ENCODE results near the gene CTBP1.
"Not testable (repeated sequence)": the region's sequence is repeated elsewhere in the genome, so short reads cannot be mapped to it uniquely, and the experiment has no call there.

Gene CTBP1

DNA sequence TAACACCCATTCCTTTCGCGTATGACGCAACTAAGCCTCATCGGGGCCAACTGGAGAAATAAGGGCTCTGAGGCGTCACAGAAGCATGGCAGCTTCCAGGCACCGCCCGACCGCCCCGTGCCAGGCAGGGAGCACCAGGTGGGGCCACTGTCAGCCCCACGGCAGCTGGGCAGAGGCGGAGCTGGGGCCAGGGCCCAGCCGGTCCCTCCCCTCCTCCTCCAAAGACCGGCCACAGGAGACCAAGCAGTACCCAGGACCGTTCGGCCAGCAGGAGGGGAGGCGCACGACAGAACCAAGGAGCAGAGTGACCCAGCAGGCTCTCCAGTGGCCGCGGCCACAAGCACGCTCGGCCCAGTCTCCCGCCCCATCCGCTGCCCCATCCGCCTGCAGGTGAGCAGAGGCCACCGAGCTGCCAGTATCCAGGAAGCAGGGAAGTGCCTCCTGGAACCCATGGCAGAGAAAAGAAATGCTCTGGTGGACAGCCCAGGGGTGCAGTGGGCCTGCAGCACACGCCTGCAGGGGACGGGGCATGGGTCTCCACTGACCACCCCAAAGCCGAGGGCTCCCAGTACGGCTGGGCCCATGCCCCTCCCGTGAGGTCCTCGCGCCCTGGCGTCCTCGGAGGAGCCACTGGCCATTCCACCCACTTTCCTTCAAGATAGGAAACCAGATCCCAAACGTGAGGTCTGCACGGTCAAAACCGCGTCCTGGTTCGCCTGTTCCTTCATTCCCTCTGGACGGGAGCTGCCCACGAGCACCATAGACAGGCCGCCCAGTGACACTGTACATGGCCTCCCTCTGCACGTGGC, 9.6 kb downstream of the CTBP1 start:
- no peak for DNase-seq
- Mint-ChIP-seq H3K4me1 (peaks cover 24% of the 10 kb centered on the region), H3K4me3 (no peak overlapping the region), H3K27me3 (ENCODE audit: low read depth, poor library complexity) (peaks cover 3% of the 10 kb centered on the region), H3K9me3 (no peaks in the 10 kb centered on the region), H3K27ac (peak overlapping the region; percentile 57), H3K36me3 (ENCODE audit: low read depth) (peaks cover 36% of the 10 kb centered on the region)
- no peak for TF ChIP-seq CTCF (IDR thresholded peaks at IDR 0.05)

GRCh38 chr4:1238676-1239000, 10.3 kb downstream of the CTBP1 start:
- H3K27ac Mint-ChIP-seq = peak overlapping the region; percentile 51
- H3K9me3 Mint-ChIP-seq = no peaks in the 10 kb centered on the region
- peaks cover 42% of the 10 kb centered on the region for H3K36me3 Mint-ChIP-seq (ENCODE audit: low read depth)
- DNase-seq = no peak
- no peak for TF ChIP-seq CTCF (IDR thresholded peaks at IDR 0.05)
- H3K27me3 Mint-ChIP-seq (ENCODE audit: low read depth, poor library complexity) = peaks cover 3% of the 10 kb centered on the region
- no peak overlapping the region for H3K4me3 Mint-ChIP-seq
- peaks cover 27% of the 10 kb centered on the region for H3K4me1 Mint-ChIP-seq

DNA sequence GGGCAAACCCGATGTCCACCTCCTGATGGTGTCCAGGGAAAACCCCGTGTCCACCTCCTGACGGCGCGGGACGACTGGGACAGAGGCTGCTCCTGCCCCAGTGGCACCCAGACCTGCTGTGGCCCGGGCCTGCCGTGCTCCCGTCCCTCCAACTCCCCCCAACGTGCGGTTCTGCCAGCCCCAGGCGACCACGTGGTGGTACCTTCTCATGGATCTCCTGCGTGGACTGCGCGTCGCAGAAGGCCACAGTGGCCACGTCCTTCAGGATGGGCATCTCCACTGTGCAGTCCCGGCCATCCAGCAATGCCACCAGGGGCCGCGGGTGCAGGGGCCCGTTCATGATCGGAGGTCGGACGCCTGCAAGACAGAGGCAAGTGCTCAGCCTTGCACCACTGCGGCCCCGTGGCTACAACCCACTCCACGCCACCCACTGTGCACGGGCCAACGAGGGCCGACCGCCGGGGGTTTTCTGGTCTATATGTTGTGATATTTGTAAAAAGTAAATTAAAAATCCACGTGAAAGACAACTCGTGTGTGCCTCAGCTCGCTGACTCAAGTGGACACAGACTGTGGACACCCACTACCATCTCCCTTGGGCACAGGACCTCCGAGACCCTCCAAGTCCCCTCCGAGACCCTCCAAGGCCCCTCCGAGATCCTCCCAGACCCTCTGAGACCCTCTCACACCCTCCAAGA, 10.8 kb downstream of the CTBP1 start:
- peak overlapping the region; percentile 51 for H3K27ac Mint-ChIP-seq
- TF ChIP-seq CTCF (IDR thresholded peaks at IDR 0.05) = no peak
- H3K9me3 Mint-ChIP-seq = no peaks in the 10 kb centered on the region
- no peak overlapping the region for H3K4me3 Mint-ChIP-seq
- H3K27me3 Mint-ChIP-seq (ENCODE audit: low read depth, poor library complexity) = peaks cover 3% of the 10 kb centered on the region
- peaks cover 31% of the 10 kb centered on the region for H3K4me1 Mint-ChIP-seq
- H3K36me3 Mint-ChIP-seq (ENCODE audit: low read depth) = peaks cover 46% of the 10 kb centered on the region
- DNase-seq = no peak

- peaks cover 32% of the 10 kb centered on the region for H3K4me1 Mint-ChIP-seq
- not testable (repeated sequence) for H3K27ac Mint-ChIP-seq; DNase-seq; H3K4me3 Mint-ChIP-seq; H3K9me3 Mint-ChIP-seq; H3K27me3 Mint-ChIP-seq (ENCODE audit: low read depth, poor library complexity)
- peaks cover 50% of the 10 kb centered on the region for H3K36me3 Mint-ChIP-seq (ENCODE audit: low read depth)
Measured at GRCh38 chr4:1237261-1237660, 11.7 kb downstream of the CTBP1 start.

DNA sequence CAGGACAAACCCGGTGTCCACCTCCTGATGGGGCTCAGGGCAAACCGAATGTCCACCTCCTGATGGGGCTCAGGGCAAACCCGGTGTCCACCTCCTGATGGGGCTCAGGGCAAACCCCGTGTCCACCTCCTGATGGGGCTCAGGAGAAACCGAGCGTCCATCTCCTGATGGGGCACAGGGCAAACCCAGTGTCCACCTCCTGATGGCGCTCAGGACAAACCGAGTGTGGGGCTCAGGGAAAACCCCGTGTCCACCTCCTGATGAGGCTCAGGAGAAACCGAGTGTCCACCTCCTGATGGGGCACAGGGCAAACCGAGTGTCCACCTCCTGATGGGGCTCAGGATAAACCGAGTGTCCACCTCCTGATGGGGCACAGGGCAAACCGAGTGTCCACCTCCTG, 12.1 kb downstream of the CTBP1 start:
- H3K27me3 Mint-ChIP-seq (ENCODE audit: low read depth, poor library complexity); H3K4me3 Mint-ChIP-seq; H3K27ac Mint-ChIP-seq; DNase-seq; H3K9me3 Mint-ChIP-seq: not testable (repeated sequence)
- Mint-ChIP-seq H3K36me3 (ENCODE audit: low read depth) (peaks cover 55% of the 10 kb centered on the region), H3K4me1 (peaks cover 32% of the 10 kb centered on the region)

DNA sequence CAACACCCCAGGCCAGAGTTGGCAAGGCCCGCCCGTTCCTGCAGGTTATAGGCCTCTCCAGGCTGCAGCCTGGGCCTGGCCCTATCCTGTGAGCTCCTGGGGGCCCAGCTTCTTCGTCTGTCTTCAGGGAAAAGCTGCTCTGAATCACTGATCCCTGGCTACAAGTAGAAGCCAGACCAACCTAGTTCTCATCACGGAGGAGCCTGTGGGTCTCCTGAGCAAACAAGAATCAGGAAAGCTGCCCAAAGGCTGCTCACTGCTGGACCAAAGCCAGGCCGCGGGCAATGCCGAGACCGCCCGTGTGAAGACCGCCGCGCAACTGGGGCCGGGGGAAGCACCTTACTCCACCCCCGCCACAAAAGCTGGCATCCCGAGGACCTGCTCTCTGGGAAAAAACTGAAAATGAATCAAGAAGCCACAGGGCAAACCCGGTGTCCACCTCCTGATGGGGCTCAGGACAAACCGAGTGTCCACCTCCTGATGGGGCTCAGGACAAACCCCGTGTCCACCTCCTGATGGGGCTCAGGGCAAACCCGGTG, 12.8 kb downstream of the CTBP1 start:
- no peak overlapping the region for H3K27ac Mint-ChIP-seq
- DNase-seq = no peak
- TF ChIP-seq CTCF (IDR thresholded peaks at IDR 0.05) = no peak
- H3K36me3 Mint-ChIP-seq (ENCODE audit: low read depth) = peaks cover 59% of the 10 kb centered on the region
- H3K27me3 Mint-ChIP-seq (ENCODE audit: low read depth, poor library complexity) = peaks cover 3% of the 10 kb centered on the region
- no peaks in the 10 kb centered on the region for H3K9me3 Mint-ChIP-seq
- H3K4me3 Mint-ChIP-seq = no peak overlapping the region
- H3K4me1 Mint-ChIP-seq = peaks cover 32% of the 10 kb centered on the region
